ENCODE results near the gene ETV5.
"Not testable (repeated sequence)": the region's sequence is repeated elsewhere in the genome, so short reads cannot be mapped to it uniquely, and the experiment has no call there.

- TF ChIP-seq CTCF (IDR thresholded peaks at IDR 0.05; ENCODE audit: insufficient read depth, low read length, poor library complexity, severe bottlenecking); EZH2phosphoT487 (conservative IDR thresholded peaks at IDR 0.05; ENCODE audit: low read length): not testable (repeated sequence)
Measured at GRCh38 chr3:186025993-186026392, 82.9 kb downstream of the ETV5 start.

Data from SU-DHL-6 (cell line).